Measurements from ENCODE around the gene REX1BD.

Gene REX1BD

GRCh38 chr19:18541258-18541991, 47.2 kb upstream of the REX1BD start:
- H3F3A ChIP-seq (ENCODE audit: insufficient read depth): peaks cover 10% of the 10 kb centered on the region; the same call in 1 of the 2 replicates
- no peak overlapping the region for H2AFZ ChIP-seq (ENCODE audit: low read depth, low read length, severe bottlenecking)
- H3K79me2 ChIP-seq (ENCODE audit: insufficient read depth, low read length): peaks cover 9% of the 10 kb centered on the region; the same call in 1 of the 2 replicates
- H3K4me3 ChIP-seq (ENCODE audit: insufficient read depth, low read length, poor library complexity, severe bottlenecking): no peak overlapping the region
- H3K36me3 ChIP-seq (ENCODE audit: low read length): no peaks in the 10 kb centered on the region; the same call in 1 of the 2 replicates
- TF ChIP-seq CTCF (IDR thresholded peaks at IDR 0.05; ENCODE audit: insufficient read depth, low read length, poor library complexity, severe bottlenecking) (no peak), EZH2phosphoT487 (conservative IDR thresholded peaks at IDR 0.05; ENCODE audit: low read length) (no peak)
- no peak overlapping the region for H3K27ac ChIP-seq (ENCODE audit: low read depth, low read length)
- H3K9me3 ChIP-seq (ENCODE audit: insufficient read depth, low read length): no peaks in the 10 kb centered on the region
- no peaks in the 10 kb centered on the region for H3K9me2 ChIP-seq (replicated peaks; ENCODE audit: insufficient read depth, low read length)
- no peaks in the 10 kb centered on the region for H4K20me1 ChIP-seq (ENCODE audit: low read depth, low read length)
- no peak overlapping the region for H3K9ac ChIP-seq (ENCODE audit: low read length)
- H3K4me2 ChIP-seq (ENCODE audit: low read depth, low read length, poor library complexity, severe bottlenecking): no peak overlapping the region
- no peaks in the 10 kb centered on the region for H3K27me3 ChIP-seq (ENCODE audit: low read length)

GRCh38 chr19:18541992-18542940, 46.3 kb upstream of the REX1BD start:
- Histone ChIP-seq H3F3A (ENCODE audit: insufficient read depth) (peaks cover 10% of the 10 kb centered on the region; the same call in 1 of the 2 replicates), H3K36me3 (ENCODE audit: low read length) (no peaks in the 10 kb centered on the region; the same call in 1 of the 2 replicates), H3K4me3 (ENCODE audit: insufficient read depth, low read length, poor library complexity, severe bottlenecking) (peak overlapping the region; percentile 83), H3K9me2 (replicated peaks; ENCODE audit: insufficient read depth, low read length) (no peaks in the 10 kb centered on the region), H3K79me2 (ENCODE audit: insufficient read depth, low read length) (peaks cover 9% of the 10 kb centered on the region; the same call in 1 of the 2 replicates), H3K9me3 (ENCODE audit: insufficient read depth, low read length) (no peaks in the 10 kb centered on the region), H2AFZ (ENCODE audit: low read depth, low read length, severe bottlenecking) (no peak overlapping the region), H3K27ac (ENCODE audit: low read depth, low read length) (peak overlapping the region; percentile 55), H3K4me2 (ENCODE audit: low read depth, low read length, poor library complexity, severe bottlenecking) (peak overlapping the region; percentile 82), H3K27me3 (ENCODE audit: low read length) (no peaks in the 10 kb centered on the region), H3K9ac (ENCODE audit: low read length) (peak overlapping the region; percentile 61), H4K20me1 (ENCODE audit: low read depth, low read length) (no peaks in the 10 kb centered on the region)
- TF ChIP-seq CTCF (IDR thresholded peaks at IDR 0.05; ENCODE audit: insufficient read depth, low read length, poor library complexity, severe bottlenecking): no peak
- no peak for TF ChIP-seq EZH2phosphoT487 (conservative IDR thresholded peaks at IDR 0.05; ENCODE audit: low read length)

- TF ChIP-seq CTCF (IDR thresholded peaks at IDR 0.05; ENCODE audit: insufficient read depth, low read length, poor library complexity, severe bottlenecking): no peak
- no peak for TF ChIP-seq EZH2phosphoT487 (conservative IDR thresholded peaks at IDR 0.05; ENCODE audit: low read length)
- Histone ChIP-seq H4K20me1 (ENCODE audit: low read depth, low read length) (no peaks in the 10 kb centered on the region), H3K36me3 (ENCODE audit: low read length) (no peaks in the 10 kb centered on the region; the same call in 1 of the 2 replicates), H3K27ac (ENCODE audit: low read depth, low read length) (peak within 1 kb of the TSS; percentile 55), H3K4me2 (ENCODE audit: low read depth, low read length, poor library complexity, severe bottlenecking) (peak within 1 kb of the TSS; percentile 82), H3K9me2 (replicated peaks; ENCODE audit: insufficient read depth, low read length) (no peaks in the 10 kb centered on the region), H3K9me3 (ENCODE audit: insufficient read depth, low read length) (no peaks in the 10 kb centered on the region), H3K27me3 (ENCODE audit: low read length) (no peaks in the 10 kb centered on the region), H3K79me2 (ENCODE audit: insufficient read depth, low read length) (peaks cover 9% of the 10 kb centered on the region; the same call in 1 of the 2 replicates), H2AFZ (ENCODE audit: low read depth, low read length, severe bottlenecking) (peak within 1 kb of the TSS; percentile 70), H3K4me3 (ENCODE audit: insufficient read depth, low read length, poor library complexity, severe bottlenecking) (peak within 1 kb of the TSS; percentile 83), H3K9ac (ENCODE audit: low read length) (peak within 1 kb of the TSS; percentile 61), H3F3A (ENCODE audit: insufficient read depth) (peaks cover 10% of the 10 kb centered on the region; the same call in 1 of the 2 replicates)
Observed at GRCh38 chr19:18542941-18543813, 45.4 kb upstream of the REX1BD start, which contains the start of gene FKBP8. FKBP8 (minus strand) TSS chr19:18543573; CDS start chr19:18541970, 1,603 bp downstream.
